T-helper 1 cell treated with Interleukin-12 subunit alpha and Interleukin-12 subunit beta and Interleukin-4 antibody, amounts not matched to agents 30 μg/mL and 1 μg/mL, for 36 hours (primary cell): ENCODE results near the gene TMEM59L.

Experiments
- H3K27ac Mint-ChIP-seq: one replicate; pipeline ENCODE4 v1.8.0; 2021; ENCODE audit warnings: mild to moderate bottlenecking, mixed read lengths
- H3K27me3 Mint-ChIP-seq: one replicate; pipeline ENCODE4 v1.8.0; 2021; ENCODE audit warnings: low read depth, mixed read lengths
- H3K36me3 Mint-ChIP-seq: one replicate; pipeline ENCODE4 v1.8.0; 2021; ENCODE audit warnings: low read depth, mixed read lengths
- H3K4me1 Mint-ChIP-seq: one replicate; pipeline ENCODE4 v1.8.0; 2021; ENCODE audit warnings: low read depth, mixed read lengths
- H3K4me3 Mint-ChIP-seq: one replicate; pipeline ENCODE4 v1.8.0; 2021; ENCODE audit warnings: mild to moderate bottlenecking, moderate library complexity, mixed read lengths
- H3K9me3 Mint-ChIP-seq: one replicate; pipeline ENCODE4 v1.8.0; 2021; ENCODE audit warnings: mixed read lengths

TMEM59L gene

DNA sequence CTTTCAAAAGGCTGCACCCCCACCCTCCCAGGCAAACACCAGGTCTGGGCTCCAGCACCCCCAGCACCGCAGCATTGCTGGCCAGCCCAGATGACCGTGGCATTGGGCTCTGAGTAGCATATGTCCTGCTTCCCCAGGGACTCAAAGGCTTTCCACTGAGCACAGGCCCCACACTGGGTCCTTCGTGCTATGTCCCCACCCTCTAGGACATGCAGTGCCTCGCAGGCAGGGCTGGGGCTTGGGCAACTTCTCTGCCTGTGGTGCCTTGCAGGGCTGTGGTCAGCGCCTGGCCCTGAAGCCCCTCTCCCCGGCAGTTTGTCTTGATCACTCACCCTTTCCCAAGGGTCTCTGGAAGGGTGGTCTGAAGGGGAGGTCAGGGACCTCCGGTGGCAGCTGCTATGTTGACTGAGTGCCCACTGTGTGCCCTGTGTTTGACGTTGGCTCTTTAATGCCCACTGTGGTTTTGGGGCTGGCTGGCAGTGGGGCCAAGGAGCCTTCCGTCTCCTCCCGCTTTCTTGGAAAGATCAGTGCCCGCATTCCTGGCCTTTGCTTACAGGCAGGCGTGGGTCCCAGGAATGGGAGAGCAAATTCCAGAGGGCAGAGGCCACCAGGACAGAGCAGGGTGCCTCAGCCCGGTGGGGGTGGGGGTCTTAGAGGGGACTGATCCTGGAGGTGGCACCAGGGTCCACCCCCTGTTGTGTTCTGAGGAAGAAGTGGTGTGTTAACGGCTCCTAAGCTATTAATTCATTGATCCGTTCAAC lies 50.5 kb downstream of the TMEM59L start:
- Mint-ChIP-seq H3K4me3 (no peak overlapping the region), H3K27ac (no peak overlapping the region), H3K9me3 (no peaks in the 10 kb centered on the region), H3K36me3 (no peaks in the 10 kb centered on the region), H3K27me3 (no peaks in the 10 kb centered on the region), H3K4me1 (peaks cover 3% of the 10 kb centered on the region)

DNA sequence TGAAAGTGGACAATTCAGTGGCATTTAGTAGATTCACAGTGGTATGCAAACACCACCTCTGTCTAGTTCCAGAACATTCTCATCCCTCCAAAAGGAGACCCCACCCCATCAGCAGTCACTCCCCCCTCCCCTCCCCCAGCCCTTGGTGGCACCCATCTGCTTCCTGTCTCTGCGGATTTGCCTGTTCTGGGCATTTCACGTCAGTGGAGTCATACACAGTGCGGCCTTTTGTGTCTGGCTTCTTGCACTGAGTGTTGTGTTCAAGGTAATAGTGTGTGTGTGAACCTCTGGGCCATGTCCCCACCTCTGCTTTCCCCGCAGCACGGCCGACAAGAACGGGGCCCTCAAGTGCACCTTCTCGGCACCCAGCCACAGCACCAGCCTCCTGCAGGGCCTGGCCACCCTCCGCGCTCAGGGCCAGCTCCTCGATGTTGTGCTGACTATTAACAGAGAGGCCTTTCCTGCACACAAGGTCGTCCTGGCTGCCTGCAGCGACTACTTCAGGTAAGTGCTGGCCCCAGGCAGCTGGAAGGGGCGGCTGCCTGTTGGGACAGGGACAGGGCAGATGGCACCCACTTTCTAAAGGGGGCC lies 51.4 kb downstream of the TMEM59L start:
- H3K27me3 Mint-ChIP-seq, result no peaks in the 10 kb centered on the region
- H3K4me1 Mint-ChIP-seq, result peaks cover 3% of the 10 kb centered on the region
- no peak overlapping the region for H3K4me3 Mint-ChIP-seq
- H3K36me3 Mint-ChIP-seq, result no peaks in the 10 kb centered on the region
- H3K27ac Mint-ChIP-seq, result no peak overlapping the region
- H3K9me3 Mint-ChIP-seq, result no peaks in the 10 kb centered on the region

DNA sequence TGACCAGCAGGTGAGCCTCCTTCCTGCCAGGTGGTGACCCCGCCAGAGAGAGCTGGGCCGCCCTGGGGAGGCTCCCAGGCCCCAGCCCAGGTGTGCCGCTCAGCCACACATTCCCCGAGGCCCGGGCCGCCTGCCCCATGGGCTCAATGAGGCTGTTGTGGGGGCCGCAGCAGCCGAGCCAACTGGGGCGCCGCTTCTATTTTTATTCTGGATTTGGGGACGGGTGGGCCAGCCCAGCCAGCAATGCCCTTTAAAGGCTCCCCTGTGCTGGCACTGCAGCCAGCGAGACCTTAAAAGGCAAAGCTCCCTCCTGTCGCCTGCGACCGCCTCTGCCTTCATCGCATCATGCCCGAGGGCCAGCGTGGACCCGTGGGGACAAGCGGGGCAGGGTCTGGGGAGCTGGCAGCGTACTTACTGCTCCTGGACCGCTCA lies 53.1 kb downstream of the TMEM59L start:
- no peak overlapping the region for H3K27ac Mint-ChIP-seq
- no peak overlapping the region for H3K4me3 Mint-ChIP-seq
- no peaks in the 10 kb centered on the region for H3K27me3 Mint-ChIP-seq
- H3K9me3 Mint-ChIP-seq, result no peaks in the 10 kb centered on the region
- peaks cover 3% of the 10 kb centered on the region for H3K4me1 Mint-ChIP-seq
- H3K36me3 Mint-ChIP-seq, result peaks cover 3% of the 10 kb centered on the region

- no peak overlapping the region for H3K4me3 Mint-ChIP-seq
- no peaks in the 10 kb centered on the region for H3K9me3 Mint-ChIP-seq
- peaks cover 3% of the 10 kb centered on the region for H3K36me3 Mint-ChIP-seq
- H3K4me1 Mint-ChIP-seq, result peaks cover 3% of the 10 kb centered on the region
- H3K27me3 Mint-ChIP-seq, result no peaks in the 10 kb centered on the region
- no peak overlapping the region for H3K27ac Mint-ChIP-seq
Observed at GRCh38 chr19:18666317-18666716, 53.6 kb downstream of the TMEM59L start.

- H3K36me3 Mint-ChIP-seq, result peaks cover 3% of the 10 kb centered on the region
- no peaks in the 10 kb centered on the region for H3K27me3 Mint-ChIP-seq
- peaks cover 3% of the 10 kb centered on the region for H3K4me1 Mint-ChIP-seq
- no peak overlapping the region for H3K27ac Mint-ChIP-seq
- no peak overlapping the region for H3K4me3 Mint-ChIP-seq
- H3K9me3 Mint-ChIP-seq, result no peaks in the 10 kb centered on the region
Observed at GRCh38 chr19:18666784-18667183, 54.1 kb downstream of the TMEM59L start.

DNA sequence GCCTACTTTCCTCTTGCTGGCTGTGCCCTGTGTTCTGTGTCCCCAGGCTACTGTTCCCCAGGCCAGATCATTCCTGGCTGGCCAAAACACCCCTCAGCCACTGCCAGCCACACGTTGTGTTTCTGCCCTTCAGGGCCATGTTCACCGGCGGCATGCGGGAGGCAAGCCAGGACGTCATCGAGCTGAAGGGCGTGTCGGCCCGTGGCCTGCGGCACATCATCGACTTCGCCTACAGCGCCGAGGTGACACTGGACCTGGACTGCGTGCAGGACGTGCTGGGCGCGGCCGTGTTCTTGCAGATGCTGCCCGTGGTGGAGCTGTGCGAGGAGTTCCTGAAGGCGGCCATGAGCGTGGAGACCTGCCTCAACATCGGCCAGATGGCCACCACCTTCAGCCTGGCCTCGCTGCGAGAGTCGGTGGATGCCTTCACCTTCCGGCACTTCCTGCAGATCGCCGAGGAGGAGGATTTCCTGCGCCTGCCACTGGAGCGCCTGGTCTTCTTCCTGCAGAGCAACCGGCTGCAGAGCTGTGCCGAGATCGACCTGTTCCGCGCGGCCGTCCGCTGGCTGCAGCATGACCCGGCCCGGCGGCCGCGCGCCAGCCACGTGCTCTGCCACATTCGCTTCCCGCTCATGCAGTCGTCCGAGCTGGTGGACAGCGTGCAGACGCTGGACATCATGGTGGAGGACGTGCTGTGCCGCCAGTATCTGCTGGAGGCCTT lies 55.0 kb downstream of the TMEM59L start:
- Mint-ChIP-seq H3K9me3 (no peaks in the 10 kb centered on the region), H3K4me1 (peaks cover 3% of the 10 kb centered on the region), H3K36me3 (peaks cover 3% of the 10 kb centered on the region), H3K27me3 (no peaks in the 10 kb centered on the region), H3K27ac (no peak overlapping the region), H3K4me3 (no peak overlapping the region)

DNA sequence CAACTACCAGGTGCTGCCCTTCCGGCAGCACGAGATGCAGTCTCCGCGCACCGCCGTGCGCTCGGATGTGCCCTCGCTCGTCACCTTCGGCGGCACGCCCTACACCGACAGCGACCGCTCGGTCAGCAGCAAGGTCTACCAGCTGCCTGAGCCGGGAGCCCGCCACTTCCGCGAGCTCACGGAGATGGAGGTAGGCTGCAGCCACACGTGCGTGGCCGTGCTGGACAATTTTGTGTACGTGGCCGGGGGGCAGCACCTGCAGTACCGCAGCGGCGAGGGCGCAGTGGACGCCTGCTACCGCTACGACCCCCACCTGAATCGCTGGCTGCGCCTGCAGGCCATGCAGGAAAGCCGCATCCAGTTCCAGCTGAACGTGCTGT lies 55.6 kb downstream of the TMEM59L start:
- H3K27ac Mint-ChIP-seq, result no peak overlapping the region

GRCh38 chr19:18668744-18669523 lies 56.3 kb downstream of the TMEM59L start:
- no peak overlapping the region for H3K27ac Mint-ChIP-seq
- no peaks in the 10 kb centered on the region for H3K9me3 Mint-ChIP-seq
- H3K4me3 Mint-ChIP-seq, result no peak overlapping the region
- no peaks in the 10 kb centered on the region for H3K27me3 Mint-ChIP-seq
- H3K36me3 Mint-ChIP-seq, result peaks cover 3% of the 10 kb centered on the region
- no peaks in the 10 kb centered on the region for H3K4me1 Mint-ChIP-seq

More for the DNA sequence above, 55.6 kb downstream of the TMEM59L start:
- Mint-ChIP-seq H3K36me3 (peaks cover 3% of the 10 kb centered on the region), H3K9me3 (no peaks in the 10 kb centered on the region), H3K4me1 (peaks cover 2% of the 10 kb centered on the region), H3K4me3 (no peak overlapping the region), H3K27me3 (no peaks in the 10 kb centered on the region)

DNA sequence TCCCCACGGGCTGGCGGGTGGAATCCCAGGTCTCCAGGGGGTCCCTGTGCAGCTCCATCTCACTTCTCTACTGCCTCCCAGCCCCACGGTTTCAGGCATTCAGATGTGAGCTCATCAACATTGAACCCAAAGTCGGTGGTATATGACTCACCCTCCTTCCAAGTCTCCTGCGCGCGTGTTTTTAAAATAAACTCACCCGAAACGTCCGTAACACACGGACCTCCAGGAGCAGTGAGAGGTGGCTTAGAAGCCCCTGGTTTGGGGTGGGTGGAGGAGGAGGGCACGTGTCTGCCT lies 56.8 kb downstream of the TMEM59L start:
- Mint-ChIP-seq H3K27ac (no peak overlapping the region), H3K4me1 (no peaks in the 10 kb centered on the region), H3K9me3 (no peaks in the 10 kb centered on the region), H3K27me3 (no peaks in the 10 kb centered on the region), H3K36me3 (peaks cover 3% of the 10 kb centered on the region), H3K4me3 (no peak overlapping the region)

DNA sequence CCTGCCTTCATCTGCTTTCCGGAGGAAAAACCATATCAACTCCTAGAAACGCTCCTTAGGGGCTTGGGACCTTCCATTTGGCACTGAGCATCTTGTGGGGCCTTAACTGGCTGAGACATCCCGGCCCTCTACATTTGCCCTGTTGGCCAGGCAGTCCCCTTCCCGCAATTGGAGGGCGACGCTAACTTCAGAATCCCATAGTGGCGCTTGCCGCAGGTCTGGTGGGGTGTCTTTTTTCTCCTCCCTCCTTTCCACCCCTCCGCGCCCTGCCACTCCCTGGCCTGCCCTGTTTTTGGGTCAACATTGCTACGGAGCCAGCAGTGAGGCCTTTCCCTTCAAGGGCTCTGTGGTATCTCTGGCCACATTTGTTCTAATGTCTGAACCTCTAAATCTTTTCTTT lies 57.2 kb downstream of the TMEM59L start:
- H3K27ac Mint-ChIP-seq, result no peak overlapping the region
- H3K36me3 Mint-ChIP-seq, result peaks cover 3% of the 10 kb centered on the region
- no peaks in the 10 kb centered on the region for H3K27me3 Mint-ChIP-seq
- no peak overlapping the region for H3K4me3 Mint-ChIP-seq
- no peaks in the 10 kb centered on the region for H3K4me1 Mint-ChIP-seq
- H3K9me3 Mint-ChIP-seq, result no peaks in the 10 kb centered on the region

DNA sequence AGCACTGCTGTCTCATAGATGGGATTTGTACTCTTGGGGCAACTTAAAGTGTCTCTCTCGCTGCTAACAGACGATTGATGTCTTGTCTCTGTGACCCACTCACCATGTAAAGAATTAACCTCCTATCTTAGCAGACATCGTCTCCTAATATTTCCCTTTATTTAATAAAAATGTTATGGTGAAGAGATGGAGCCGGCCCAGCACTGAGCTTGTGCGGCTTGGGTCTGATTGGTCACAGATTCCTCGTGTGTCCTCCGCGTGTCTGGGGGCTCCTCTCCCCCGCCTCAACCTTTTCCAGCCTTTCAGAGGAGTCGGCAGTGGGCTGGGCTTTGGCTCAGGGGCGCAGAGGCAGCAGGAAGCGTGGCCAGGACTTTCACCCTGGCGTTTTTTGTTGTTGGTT lies 57.6 kb downstream of the TMEM59L start:
- no peak overlapping the region for H3K27ac Mint-ChIP-seq
- H3K4me3 Mint-ChIP-seq, result no peak overlapping the region
- no peaks in the 10 kb centered on the region for H3K9me3 Mint-ChIP-seq
- no peaks in the 10 kb centered on the region for H3K4me1 Mint-ChIP-seq
- peaks cover 3% of the 10 kb centered on the region for H3K36me3 Mint-ChIP-seq
- no peaks in the 10 kb centered on the region for H3K27me3 Mint-ChIP-seq
